Testis (tissue), 3 donors: ENCODE results near the gene VWA3B. TPM values are rescaled to one million over a fixed set of nuclear protein-coding genes. Genes with fewer than 3 reads are reported as not detected.

Experiments
- DNase-seq: peaks from one replicate; pipeline ENCODE4 v3.0.0-alpha.2; 2019
- H3K27ac ChIP-seq, 2 donors: fragments of 200-600 bp; sonication (generic); one replicate each; pipeline ENCODE4 v1.5.1; 2019
- H3K27me3 ChIP-seq: fragments of 200-600 bp; sonication (generic); one replicate; pipeline ENCODE4 v1.5.1; 2019
- H3K36me3 ChIP-seq: fragments of 200-600 bp; sonication (generic); one replicate; pipeline ENCODE4 v1.5.1; 2017; ENCODE audit warnings: low read depth; ENCODE audit errors: missing control alignments
- H3K4me1 ChIP-seq: fragments of 200-600 bp; sonication (generic); one replicate; pipeline ENCODE4 v1.5.1; 2019
- H3K4me3 ChIP-seq, 2 donors: fragments of 200-600 bp; sonication (generic); one replicate each; pipeline ENCODE4 v1.5.1; 2017 to 2019
- H3K9me3 ChIP-seq: fragments of 200-600 bp; sonication (generic); one replicate; pipeline ENCODE4 v1.5.1; 2017
- POLR2A ChIP-seq: fragments of 450-650 bp; IDR thresholded peaks from one replicate; pipeline ENCODE4 v1.6.1; 2017; ENCODE audit warnings: antibody characterized with exemption, mild to moderate bottlenecking, moderate library complexity
- WGBS, 2 donors: methylation state at CpG; one replicate each; pipeline ENCODE4 v1.1.5; 2018; 5-methylcytosine and 5-hydroxymethylcytosine counted together
- intact Hi-C: fragments of 100-400 bp; cut with DNase I; formaldehyde crosslinking; loops from one replicate; pipeline ENCODE4 v1.15.1; 2023; ENCODE audit warnings: low total_unique reads
- polyA plus RNA-seq: library from polyadenylated mRNA; stranded (reverse); fragments of 350-450 nt; fragmentation: Illumina TruSeq; extraction: RNeasy Lipid Tissue Mini Kit (QIAGEN cat#74804); gene quantifications from one replicate; pipeline ENCODE4 v1.2.3, GENCODE V29; 2014; ENCODE audit warnings: low read depth, low replicate concordance; ENCODE audit not compliant: insufficient read depth
- total RNA-seq, 2 donors: library from RNA; depleted of rRNA; stranded (reverse); fragments of >200 nt; gene quantifications; one replicate each; pipeline ENCODE4 v1.2.3, GENCODE V29; 2016
- TF ChIP-seq, protein P1 (sequence below), 3 experiments: fragments of 450-650 bp in 2 of 3; fragments of 200-600 bp in 1 of 3; sonication (generic) in 1 of 3; IDR thresholded peaks; one replicate each; pipeline ENCODE4 v1.5.1; 2016 to 2019; ENCODE audit warnings: antibody characterized with exemption in 3 of 3, mild to moderate bottlenecking in 2 of 3, moderate library complexity in 1 of 3

Gene VWA3B
- total and polyA plus RNA-seq, 3 donors from 2014 or later: 27.0 to 118 (median 81.6) TPM

DNA sequence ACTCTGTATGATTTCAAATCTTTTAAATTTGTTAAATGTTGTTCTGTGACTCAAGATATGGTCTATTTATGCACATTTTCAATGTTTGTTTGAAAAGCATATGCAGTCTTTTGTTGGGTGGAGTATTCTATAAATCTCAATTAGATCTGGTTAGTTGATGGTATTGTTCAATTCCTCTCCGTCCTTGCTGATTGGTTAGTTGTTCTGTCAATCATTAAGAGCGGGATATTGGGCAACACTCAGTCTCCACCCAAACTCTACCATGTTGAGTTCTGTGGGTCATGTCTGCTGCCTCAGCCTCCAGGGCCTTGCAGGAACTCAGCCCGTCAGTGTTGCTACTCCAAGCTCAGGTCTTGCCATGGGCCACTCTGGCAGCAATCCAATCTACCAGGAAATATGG, 118.9 kb downstream of the VWA3B start:
- DNase-seq: no peak
- no peak overlapping the region for H3K4me3 ChIP-seq
- intact Hi-C loops: no loop called here
- H3K27ac ChIP-seq: no peak overlapping the region
- H3K36me3 ChIP-seq: no peaks in the 10 kb centered on the region
- no peaks in the 10 kb centered on the region for H3K9me3 ChIP-seq
- TF ChIP-seq, protein P1, sequence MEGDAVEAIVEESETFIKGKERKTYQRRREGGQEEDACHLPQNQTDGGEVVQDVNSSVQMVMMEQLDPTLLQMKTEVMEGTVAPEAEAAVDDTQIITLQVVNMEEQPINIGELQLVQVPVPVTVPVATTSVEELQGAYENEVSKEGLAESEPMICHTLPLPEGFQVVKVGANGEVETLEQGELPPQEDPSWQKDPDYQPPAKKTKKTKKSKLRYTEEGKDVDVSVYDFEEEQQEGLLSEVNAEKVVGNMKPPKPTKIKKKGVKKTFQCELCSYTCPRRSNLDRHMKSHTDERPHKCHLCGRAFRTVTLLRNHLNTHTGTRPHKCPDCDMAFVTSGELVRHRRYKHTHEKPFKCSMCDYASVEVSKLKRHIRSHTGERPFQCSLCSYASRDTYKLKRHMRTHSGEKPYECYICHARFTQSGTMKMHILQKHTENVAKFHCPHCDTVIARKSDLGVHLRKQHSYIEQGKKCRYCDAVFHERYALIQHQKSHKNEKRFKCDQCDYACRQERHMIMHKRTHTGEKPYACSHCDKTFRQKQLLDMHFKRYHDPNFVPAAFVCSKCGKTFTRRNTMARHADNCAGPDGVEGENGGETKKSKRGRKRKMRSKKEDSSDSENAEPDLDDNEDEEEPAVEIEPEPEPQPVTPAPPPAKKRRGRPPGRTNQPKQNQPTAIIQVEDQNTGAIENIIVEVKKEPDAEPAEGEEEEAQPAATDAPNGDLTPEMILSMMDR (IDR thresholded peaks at IDR 0.05): no peak
- no peak for TF ChIP-seq POLR2A
- no peaks in the 10 kb centered on the region for H3K4me1 ChIP-seq
- H3K27me3 ChIP-seq: no peaks in the 10 kb centered on the region
- 85 to 97% methylated on average over 3 of the region's 3 CpGs for whole genome bisulfite sequencing, 2 donors

DNA sequence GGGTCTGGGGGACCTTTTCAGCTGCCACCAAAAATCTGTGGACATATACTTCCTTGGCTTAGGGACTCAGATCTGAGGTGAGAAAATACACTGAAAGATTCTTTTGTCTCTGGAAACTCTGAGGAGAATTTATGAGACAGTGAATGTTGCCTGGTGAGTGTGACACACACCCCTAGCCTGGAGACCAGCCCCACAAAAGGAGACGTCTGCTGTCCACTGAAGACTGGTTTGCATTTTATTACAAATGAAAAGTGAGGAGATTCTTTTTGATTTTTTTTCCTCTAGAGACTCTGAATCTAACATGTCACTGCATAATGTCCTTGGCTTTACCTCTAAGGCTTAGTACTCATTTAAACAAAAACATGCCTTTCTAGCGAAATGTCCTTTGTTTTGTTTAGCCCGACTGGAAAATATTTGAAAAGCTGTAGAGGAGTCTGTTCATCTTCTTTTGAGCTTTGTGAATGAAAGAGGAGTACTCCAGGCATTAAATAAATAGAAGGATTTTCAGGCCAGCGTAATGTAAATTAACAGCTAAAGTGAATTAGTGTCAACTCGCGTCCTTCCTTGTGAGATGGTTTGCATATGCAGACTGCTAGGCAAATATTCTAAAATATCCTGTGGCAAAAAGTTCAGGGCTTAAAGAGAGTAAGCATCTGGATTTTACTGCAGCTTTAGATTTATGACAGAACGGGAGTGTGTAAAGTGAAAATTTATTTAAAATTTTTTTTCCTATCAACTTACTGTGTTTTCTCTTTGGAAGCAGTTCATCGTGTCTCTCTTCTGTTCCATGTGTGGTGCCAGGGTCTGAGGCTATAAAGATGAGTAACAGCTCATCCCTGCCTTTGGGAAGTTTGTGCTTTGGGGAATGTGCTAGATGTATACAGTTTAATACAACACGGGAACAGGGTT, 125.4 kb downstream of the VWA3B start:
- intact Hi-C loops: no loop called here
- 46 to 55% methylated on average over 9 of the region's 9 CpGs for WGBS, 2 donors
- no peak overlapping the region for H3K27ac ChIP-seq

DNA sequence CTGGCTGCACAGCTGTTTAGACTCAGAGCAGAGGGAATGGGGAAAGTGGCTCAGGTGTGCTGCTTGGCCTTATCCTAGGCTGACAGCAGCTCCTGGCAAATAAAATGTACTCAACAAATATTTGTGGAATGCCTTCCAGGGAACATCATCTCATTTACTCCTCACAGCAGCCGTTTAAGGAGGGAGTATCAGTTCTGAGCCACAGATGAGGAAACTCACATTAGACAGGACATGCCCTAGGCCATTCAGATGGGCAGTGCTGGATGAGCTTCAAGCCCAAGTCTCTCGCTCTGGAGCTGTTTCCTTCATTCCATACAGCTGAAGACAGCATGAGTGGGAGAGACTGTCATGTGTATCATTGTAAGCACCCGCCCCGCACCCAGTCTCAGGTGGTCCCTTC, 129.6 kb downstream of the VWA3B start:
- TF ChIP-seq, protein P1 (IDR thresholded peaks at IDR 0.05): no peak
- TF ChIP-seq POLR2A: no peak
- intact Hi-C loops: no loop called here
- 65 to 71% methylated on average over 2 to 4 of the region's 4 CpGs for WGBS, 2 donors
- H3K27me3 ChIP-seq: no peaks in the 10 kb centered on the region
- no peaks in the 10 kb centered on the region for H3K4me1 ChIP-seq
- H3K4me3 ChIP-seq: no peak overlapping the region
- no peak for DNase-seq
- no peaks in the 10 kb centered on the region for H3K9me3 ChIP-seq
- H3K36me3 ChIP-seq: no peaks in the 10 kb centered on the region
- no peak overlapping the region for H3K27ac ChIP-seq

More for the DNA sequence above, 125.4 kb downstream of the VWA3B start:
- H3K36me3 ChIP-seq: no peaks in the 10 kb centered on the region
- no peak overlapping the region for H3K4me3 ChIP-seq
- TF ChIP-seq, protein P1 (IDR thresholded peaks at IDR 0.05): no peak
- no peaks in the 10 kb centered on the region for H3K4me1 ChIP-seq
- no peak for DNase-seq
- no peaks in the 10 kb centered on the region for H3K9me3 ChIP-seq
- H3K27me3 ChIP-seq: no peaks in the 10 kb centered on the region

DNA sequence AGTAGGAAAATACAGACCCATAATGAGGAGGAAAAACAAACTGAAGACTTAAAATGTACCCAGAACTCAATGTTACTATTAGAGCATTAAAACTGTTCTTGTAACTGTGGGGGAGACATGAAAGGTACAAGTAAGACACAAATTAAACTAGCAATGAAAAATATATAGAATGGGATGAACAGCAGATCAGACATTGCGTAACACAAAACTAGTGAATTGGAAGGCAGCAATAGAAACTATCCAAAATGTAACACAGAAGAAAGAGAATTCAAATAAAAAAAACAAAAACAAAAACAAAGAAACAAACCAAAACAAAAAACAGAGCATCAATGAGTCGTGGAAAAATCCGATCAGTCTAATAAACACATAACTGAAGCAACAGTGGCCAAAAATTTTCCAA, 132.2 kb downstream of the VWA3B start:
- Histone ChIP-seq H3K27me3 (no peaks in the 10 kb centered on the region), H3K36me3 (no peaks in the 10 kb centered on the region), H3K4me1 (no peaks in the 10 kb centered on the region), H3K27ac (no peak overlapping the region), H3K4me3 (no peak overlapping the region), H3K9me3 (no peaks in the 10 kb centered on the region)
- DNase-seq: no peak
- 90 to 95% methylated on average over 3 of the region's 3 CpGs for WGBS, 2 donors
- intact Hi-C loops: no loop called here
- TF ChIP-seq, protein P1 (IDR thresholded peaks at IDR 0.05): no peak
- no peak for TF ChIP-seq POLR2A

DNA sequence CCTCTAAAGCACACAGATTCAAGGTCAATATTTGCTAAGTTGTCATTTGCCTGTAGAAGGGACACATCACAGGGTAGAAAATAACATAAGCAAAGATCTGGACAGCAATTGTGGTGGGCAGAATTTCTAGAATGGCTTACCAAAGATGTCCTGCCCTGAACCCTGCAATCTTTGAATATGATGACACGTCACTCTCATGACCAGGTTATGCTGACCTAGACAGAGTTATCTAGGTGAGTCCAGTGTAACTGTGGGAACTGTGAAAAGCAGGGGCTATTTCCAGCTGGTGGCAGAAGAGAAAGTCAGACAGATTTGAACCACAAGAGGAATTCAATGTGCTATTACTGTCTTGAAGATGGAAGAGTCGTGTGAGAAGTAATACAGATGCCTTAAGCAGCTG, 147.0 kb downstream of the VWA3B start:
- Histone ChIP-seq H3K36me3 (no peaks in the 10 kb centered on the region), H3K27ac (no peak overlapping the region), H3K27me3 (no peaks in the 10 kb centered on the region), H3K4me1 (peaks cover 4% of the 10 kb centered on the region), H3K9me3 (no peaks in the 10 kb centered on the region), H3K4me3 (no peak overlapping the region)
- TF ChIP-seq, protein P1 (IDR thresholded peaks at IDR 0.05): no peak
- 70 to 72% methylated on average over 2 of the region's 2 CpGs for WGBS, 2 donors
- no peak for DNase-seq
- intact Hi-C loops: no loop called here
